Measurements from ENCODE around the gene TRPC4AP.

TRPC4AP gene

GRCh38 chr20:35027301-35027700 is 65.3 kb downstream of the TRPC4AP start:
- Histone ChIP-seq H3F3A (ENCODE audit: insufficient read depth, low read length) (no peaks in the 10 kb centered on the region), H3K79me2 (ENCODE audit: low read length) (no peaks in the 10 kb centered on the region), H3K9me3 (replicated peaks; ENCODE audit: insufficient read depth, low read length) (no peaks in the 10 kb centered on the region), H2AFZ (ENCODE audit: low read length) (no peak overlapping the region), H4K20me1 (ENCODE audit: insufficient read depth, low read length) (no peaks in the 10 kb centered on the region), H3K9me2 (replicated peaks; ENCODE audit: insufficient read depth, low read length) (no peaks in the 10 kb centered on the region), H3K36me3 (replicated peaks; ENCODE audit: insufficient read depth, low read length) (0 out of 2 replicates have a peak, but pooled peaks cover 3% of the 10 kb centered on the region), H3K9ac (ENCODE audit: low read length) (no peak overlapping the region), H3K4me2 (ENCODE audit: low read depth, low read length) (no peak overlapping the region), H3K27me3 (replicated peaks; ENCODE audit: insufficient read depth, low read length) (no peaks in the 10 kb centered on the region), H3K4me3 (ENCODE audit: low read length) (no peak overlapping the region), H3K4me1 (ENCODE audit: low read length) (no peaks in the 10 kb centered on the region), H3K27ac (ENCODE audit: low read length) (no peak overlapping the region)
- no peak for DNase-seq
- TF ChIP-seq CTCF (IDR thresholded peaks at IDR 0.05; ENCODE audit: low read length) (no peak), EZH2 (optimal IDR thresholded peaks at IDR 0.05; ENCODE audit: low read depth, low read length) (no peak), EZH2phosphoT487 (IDR thresholded peaks at IDR 0.05; ENCODE audit: low read length) (no peak)

- Histone ChIP-seq H3K4me2 (ENCODE audit: low read depth, low read length) (no peak overlapping the region), H3K9me3 (replicated peaks; ENCODE audit: insufficient read depth, low read length) (no peaks in the 10 kb centered on the region), H4K20me1 (ENCODE audit: insufficient read depth, low read length) (no peaks in the 10 kb centered on the region), H3K4me3 (ENCODE audit: low read length) (no peak overlapping the region), H3K9me2 (replicated peaks; ENCODE audit: insufficient read depth, low read length) (no peaks in the 10 kb centered on the region), H3K4me1 (ENCODE audit: low read length) (no peaks in the 10 kb centered on the region), H3K27me3 (replicated peaks; ENCODE audit: insufficient read depth, low read length) (no peaks in the 10 kb centered on the region), H2AFZ (ENCODE audit: low read length) (no peak overlapping the region), H3K79me2 (ENCODE audit: low read length) (no peaks in the 10 kb centered on the region), H3K27ac (ENCODE audit: low read length) (no peak overlapping the region), H3K9ac (ENCODE audit: low read length) (no peak overlapping the region), H3K36me3 (replicated peaks; ENCODE audit: insufficient read depth, low read length) (no peaks in the 10 kb centered on the region), H3F3A (ENCODE audit: insufficient read depth, low read length) (no peaks in the 10 kb centered on the region)
- TF ChIP-seq EZH2 (optimal IDR thresholded peaks at IDR 0.05; ENCODE audit: low read depth, low read length): no peak
- no peak for TF ChIP-seq CTCF (IDR thresholded peaks at IDR 0.05; ENCODE audit: low read length)
- no peak for TF ChIP-seq EZH2phosphoT487 (IDR thresholded peaks at IDR 0.05; ENCODE audit: low read length)
- no peak for DNase-seq
Observed at GRCh38 chr20:35025116-35025515, 67.5 kb downstream of the TRPC4AP start.

- Histone ChIP-seq H3K9me2 (replicated peaks; ENCODE audit: insufficient read depth, low read length) (no peaks in the 10 kb centered on the region), H3K4me2 (ENCODE audit: low read depth, low read length) (no peak overlapping the region), H3K27ac (ENCODE audit: low read length) (no peak overlapping the region), H3K9me3 (replicated peaks; ENCODE audit: insufficient read depth, low read length) (no peaks in the 10 kb centered on the region), H3F3A (ENCODE audit: insufficient read depth, low read length) (no peaks in the 10 kb centered on the region), H4K20me1 (ENCODE audit: insufficient read depth, low read length) (no peaks in the 10 kb centered on the region), H3K4me3 (ENCODE audit: low read length) (no peak overlapping the region), H2AFZ (ENCODE audit: low read length) (no peak overlapping the region), H3K4me1 (ENCODE audit: low read length) (no peaks in the 10 kb centered on the region), H3K9ac (ENCODE audit: low read length) (no peak overlapping the region), H3K36me3 (replicated peaks; ENCODE audit: insufficient read depth, low read length) (no peaks in the 10 kb centered on the region), H3K27me3 (replicated peaks; ENCODE audit: insufficient read depth, low read length) (no peaks in the 10 kb centered on the region), H3K79me2 (ENCODE audit: low read length) (no peaks in the 10 kb centered on the region)
- TF ChIP-seq EZH2phosphoT487 (IDR thresholded peaks at IDR 0.05; ENCODE audit: low read length) (no peak), EZH2 (optimal IDR thresholded peaks at IDR 0.05; ENCODE audit: low read depth, low read length) (no peak), CTCF (IDR thresholded peaks at IDR 0.05; ENCODE audit: low read length) (no peak)
- no peak for DNase-seq
Observed at GRCh38 chr20:35023624-35024023, 69.0 kb downstream of the TRPC4AP start.
